Midbrain (tissue), 1 donor: Measurements from ENCODE around the gene LRP1-AS.

Experiments
- DNase-seq: peaks from one replicate; lab custom pipeline; 2025; lab: John Stamatoyannopoulos, UW

The LRP1-AS gene

GRCh38 chr12:57180321-57180989 lies 33.0 kb upstream of the LRP1-AS start:
- no peak for DNase-seq

DNA sequence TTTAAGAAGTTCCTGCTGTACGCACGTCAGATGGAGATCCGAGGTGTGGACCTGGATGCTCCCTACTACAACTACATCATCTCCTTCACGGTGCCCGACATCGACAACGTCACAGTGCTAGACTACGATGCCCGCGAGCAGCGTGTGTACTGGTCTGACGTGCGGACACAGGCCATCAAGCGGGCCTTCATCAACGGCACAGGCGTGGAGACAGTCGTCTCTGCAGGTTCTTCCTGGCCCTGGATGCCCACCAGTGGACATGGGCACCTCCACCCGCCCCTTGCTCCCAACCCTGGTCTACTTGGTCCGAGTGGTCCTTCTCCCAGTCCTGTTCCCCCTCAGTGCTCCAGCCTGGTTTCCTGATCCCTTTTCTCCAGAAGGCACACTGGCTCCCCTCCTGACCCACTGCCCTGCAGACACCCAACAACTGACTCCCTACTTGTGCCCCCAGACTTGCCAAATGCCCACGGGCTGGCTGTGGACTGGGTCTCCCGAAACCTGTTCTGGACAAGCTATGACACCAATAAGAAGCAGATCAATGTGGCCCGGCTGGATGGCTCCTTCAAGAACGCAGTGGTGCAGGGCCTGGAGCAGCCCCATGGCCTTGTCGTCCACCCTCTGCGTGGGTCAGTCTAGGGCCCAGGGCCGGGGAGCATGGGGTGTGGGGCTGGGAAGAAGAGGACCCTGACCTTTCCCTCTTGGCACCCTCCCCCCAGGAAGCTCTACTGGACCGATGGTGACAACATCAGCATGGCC lies 32.1 kb upstream of the LRP1-AS start:
- DNase-seq, result no peak

DNA sequence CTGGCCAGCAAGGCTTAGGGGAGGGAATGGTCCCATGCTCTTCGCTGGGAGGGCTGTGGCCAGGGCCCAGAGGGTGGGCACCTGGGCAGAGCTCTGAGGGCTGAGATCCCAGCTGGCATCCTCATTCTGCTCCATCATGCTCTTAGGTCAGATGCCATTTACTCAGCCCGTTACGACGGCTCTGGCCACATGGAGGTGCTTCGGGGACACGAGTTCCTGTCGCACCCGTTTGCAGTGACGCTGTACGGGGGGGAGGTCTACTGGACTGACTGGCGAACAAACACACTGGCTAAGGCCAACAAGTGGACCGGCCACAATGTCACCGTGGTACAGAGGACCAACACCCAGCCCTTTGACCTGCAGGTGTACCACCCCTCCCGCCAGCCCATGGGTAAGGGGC lies 30.8 kb upstream of the LRP1-AS start:
- DNase-seq, result no peak

DNA sequence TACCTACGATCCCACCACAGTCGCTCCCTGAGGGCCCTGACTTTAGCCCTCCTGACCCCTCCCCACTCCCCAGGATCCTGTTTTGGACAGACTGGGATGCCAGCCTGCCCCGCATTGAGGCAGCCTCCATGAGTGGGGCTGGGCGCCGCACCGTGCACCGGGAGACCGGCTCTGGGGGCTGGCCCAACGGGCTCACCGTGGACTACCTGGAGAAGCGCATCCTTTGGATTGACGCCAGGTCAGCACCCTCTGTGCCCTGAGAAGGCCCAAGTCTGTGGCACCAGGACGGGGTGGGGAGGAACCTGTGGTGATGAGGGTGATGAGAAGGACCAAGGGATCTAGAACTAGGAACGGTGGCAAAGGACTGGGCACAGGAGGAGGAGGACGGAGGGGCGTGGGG lies 29.9 kb upstream of the LRP1-AS start:
- DNase-seq, result no peak

DNA sequence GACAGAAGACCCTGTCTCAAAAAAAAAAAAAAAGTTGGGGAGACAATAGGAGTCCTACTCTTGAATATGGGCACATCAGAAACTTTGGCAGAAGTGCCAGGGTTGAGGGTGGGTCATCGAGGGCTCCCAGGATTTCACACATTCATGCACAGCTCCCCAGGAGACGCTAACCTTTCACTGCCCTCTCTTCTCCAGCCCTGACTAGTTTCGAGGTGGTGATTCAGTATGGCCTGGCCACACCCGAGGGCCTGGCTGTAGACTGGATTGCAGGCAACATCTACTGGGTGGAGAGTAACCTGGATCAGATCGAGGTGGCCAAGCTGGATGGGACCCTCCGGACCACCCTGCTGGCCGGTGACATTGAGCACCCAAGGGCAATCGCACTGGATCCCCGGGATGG lies 29.4 kb upstream of the LRP1-AS start:
- no peak for DNase-seq

DNA sequence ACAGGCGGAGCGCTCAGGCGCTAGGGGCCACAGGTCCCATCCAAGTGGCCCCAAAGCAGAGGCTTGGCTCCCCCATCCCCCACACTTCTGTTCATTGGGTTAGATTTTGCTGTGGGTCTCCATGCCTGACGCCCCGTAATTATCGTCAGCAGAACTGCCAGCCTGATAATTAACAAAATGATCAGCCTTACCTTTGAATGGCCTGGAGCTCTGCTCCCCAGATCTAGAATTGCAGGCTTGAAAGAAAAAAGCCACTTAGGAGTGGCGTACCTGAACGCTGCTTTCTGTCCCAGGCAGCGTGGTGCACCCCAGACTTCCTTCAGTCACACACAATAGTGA lies 28.7 kb upstream of the LRP1-AS start:
- no peak for DNase-seq

GRCh38 chr12:57175428-57176138 lies 28.2 kb upstream of the LRP1-AS start:
- DNase-seq, result peak; percentile 69

GRCh38 chr12:57173683-57174082 lies 26.3 kb upstream of the LRP1-AS start:
- DNase-seq, result no peak

- DNase-seq, result no peak
Observed at GRCh38 chr12:57173089-57173488, 25.7 kb upstream of the LRP1-AS start.

GRCh38 chr12:57171668-57172067 lies 24.2 kb upstream of the LRP1-AS start:
- no peak for DNase-seq

DNA sequence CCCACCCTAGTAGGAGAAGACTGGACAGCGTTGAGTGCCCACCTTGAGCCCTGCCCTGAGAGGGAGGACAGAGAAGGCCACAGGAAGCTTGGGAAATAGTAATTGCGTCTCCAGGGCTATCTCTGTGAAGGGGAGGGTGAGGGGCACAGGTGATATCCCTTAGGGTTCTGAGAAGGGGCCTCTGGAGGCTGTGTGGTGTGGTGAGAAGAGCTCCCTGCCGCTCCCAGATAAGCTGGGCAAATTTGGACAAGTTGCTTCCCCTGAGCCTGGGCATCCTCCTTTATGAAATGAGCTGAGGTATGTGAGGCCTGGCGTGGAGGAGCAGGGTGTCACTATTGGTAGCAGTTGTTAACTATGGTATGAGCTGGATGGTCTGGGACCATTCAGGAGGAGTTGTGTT lies 23.5 kb upstream of the LRP1-AS start:
- DNase-seq, result no peak

DNA sequence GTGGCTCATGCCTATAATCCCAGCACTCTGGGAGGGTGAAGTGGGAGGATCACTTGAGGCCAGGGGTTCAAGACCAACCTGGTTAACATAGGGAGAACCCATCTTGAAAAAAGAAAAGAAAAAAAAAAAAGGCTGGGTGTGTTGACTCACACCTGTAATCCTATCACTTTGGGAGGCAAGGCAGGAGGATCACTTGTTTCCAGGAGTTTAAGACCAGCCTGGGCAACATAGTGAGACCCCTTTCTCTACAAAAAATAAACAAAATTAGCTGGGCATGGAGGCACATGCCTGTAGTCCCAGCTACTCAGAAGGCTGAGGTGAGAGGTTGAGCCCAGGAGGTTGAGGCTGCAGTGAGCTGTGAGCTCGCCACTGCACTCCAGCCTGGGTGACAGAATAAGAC lies 23.0 kb upstream of the LRP1-AS start:
- no peak for DNase-seq

DNA sequence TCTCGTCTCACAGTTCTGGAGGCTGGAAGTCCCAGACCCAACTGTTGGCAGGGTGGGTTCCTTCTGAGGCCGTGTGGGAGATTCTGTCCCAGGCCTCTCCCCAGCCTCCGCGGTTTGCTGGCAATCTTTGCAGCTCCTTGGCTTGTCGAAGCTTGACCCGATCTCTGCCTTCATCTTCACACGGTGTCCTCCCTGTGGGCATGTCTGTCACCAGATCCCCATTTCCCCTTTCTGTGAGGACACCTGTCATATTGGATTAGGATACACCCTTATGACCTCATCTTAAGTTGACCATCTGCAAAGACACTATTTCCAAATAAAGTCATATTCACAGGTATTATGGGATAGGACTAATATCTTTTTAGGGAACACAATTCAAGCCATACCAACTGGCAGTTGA lies 22.6 kb upstream of the LRP1-AS start:
- DNase-seq, result no peak

DNA sequence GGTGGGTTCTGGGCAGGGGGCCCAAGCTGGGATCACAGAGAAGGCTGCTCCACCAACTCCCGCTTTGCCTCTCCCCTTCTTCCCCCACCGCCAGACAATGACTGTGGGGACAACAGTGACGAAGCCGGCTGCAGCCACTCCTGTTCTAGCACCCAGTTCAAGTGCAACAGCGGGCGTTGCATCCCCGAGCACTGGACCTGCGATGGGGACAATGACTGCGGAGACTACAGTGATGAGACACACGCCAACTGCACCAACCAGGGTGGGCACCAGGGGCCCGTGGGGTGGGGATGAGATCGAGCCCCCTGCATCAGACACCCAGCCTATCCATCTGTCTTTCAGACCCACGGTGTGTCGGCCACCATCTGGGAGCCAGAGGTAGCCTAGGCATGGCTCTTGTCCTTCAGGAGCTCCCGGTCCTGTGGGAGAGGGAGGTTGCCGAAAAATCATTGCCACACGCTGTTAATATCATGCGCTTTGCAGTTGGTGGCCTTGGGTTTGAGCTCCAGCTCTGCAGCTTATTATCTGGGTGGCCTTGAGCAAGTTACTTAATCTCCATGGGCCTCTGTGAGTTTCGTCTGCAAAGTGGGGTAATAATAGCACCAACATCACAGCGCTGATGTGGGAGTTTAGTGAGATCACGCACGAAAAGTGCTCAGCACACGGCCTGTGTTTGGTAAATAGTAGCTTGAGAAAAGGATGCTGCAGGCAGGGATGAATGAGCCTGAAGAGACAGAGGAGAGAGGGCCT lies 21.8 kb upstream of the LRP1-AS start:
- no peak for DNase-seq

DNA sequence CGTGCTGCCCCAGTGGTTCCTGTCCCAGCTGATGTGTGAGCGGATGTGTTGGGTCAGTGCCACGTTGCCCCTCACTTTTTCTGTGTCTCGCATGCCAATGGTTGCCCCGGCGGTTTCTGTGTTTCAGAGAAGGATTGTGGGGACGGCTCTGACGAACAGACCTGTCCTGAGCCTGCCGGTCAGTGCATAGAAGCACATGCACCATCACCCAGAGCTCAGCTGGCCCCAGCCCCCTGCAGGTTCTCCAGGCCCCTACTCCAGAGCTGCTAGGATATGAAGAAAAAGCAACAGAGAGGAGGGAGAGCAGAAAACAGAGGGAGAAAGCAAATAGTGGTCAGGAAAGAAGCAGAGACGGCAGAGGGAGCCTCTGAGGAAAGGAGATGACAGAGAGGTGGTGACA lies 20.6 kb upstream of the LRP1-AS start:
- DNase-seq, result no peak

DNA sequence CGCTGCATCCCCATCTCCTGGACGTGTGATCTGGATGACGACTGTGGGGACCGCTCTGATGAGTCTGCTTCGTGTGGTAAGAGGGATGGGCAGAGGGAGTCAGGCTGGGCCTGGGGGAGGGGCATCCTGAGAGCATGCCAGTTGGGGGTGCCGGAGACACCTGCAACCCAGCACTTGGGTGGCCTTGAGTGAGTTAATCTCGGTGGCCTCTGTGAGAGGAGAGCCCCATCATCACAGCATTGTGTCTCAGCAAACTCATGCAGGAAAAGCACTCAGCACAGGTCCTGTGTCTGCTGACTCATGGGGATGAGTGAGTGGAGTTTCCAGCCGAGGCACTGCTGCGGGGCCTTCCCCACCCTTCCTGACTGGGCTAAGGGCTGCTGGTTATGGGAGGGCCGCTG lies 19.6 kb upstream of the LRP1-AS start:
- no peak for DNase-seq

GRCh38 chr12:57165741-57166140 lies 18.3 kb upstream of the LRP1-AS start:
- no peak for DNase-seq

- no peak for DNase-seq
Observed at GRCh38 chr12:57164966-57165625, 17.7 kb upstream of the LRP1-AS start.

DNA sequence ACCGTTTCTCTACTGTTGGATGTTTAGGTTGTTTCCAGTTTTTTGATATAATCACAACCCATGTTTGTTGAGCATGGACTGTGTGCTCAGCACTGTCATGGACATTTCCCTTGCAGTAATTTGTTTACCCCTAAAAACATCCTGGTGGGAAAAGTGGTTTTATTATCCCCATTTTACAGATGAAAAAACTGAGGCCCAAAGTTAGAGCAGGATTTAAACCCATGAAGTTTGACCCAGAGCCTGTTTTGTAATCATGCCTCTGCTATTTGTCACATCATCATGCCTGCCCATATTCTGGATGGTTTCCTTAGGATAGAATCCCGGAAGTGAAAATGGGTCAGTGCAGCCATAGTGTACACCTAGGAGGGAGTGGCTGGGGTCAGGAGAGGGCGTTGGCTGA lies 17.0 kb upstream of the LRP1-AS start:
- DNase-seq, result no peak

- DNase-seq, result no peak
Observed at GRCh38 chr12:57162553-57163125, 15.2 kb upstream of the LRP1-AS start.

DNA sequence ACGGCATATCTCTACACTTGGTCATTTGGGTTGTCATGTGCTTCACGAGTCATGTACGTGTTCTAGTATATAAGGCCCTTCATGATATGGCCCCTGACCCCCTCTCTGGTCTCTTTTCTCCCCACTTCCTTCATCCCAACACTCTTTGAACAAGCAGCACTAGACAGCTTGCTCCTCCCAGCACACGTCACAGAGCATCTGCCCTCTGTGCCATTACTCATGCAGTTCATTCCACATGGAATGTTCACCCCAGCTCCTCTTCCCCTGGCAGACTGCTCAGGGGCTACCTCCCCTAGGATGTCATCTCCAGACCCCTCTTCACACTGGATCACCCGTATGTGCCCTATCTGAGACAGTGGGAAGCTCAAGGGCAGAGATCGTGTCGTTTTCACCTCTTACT lies 14.1 kb upstream of the LRP1-AS start:
- no peak for DNase-seq

GRCh38 chr12:57160741-57161140 lies 13.3 kb upstream of the LRP1-AS start:
- no peak for DNase-seq
